ENCODE data around the gene ZBTB42.

The ZBTB42 gene

GRCh38 chr14:104782808-104783139 lies 18.1 kb upstream of the ZBTB42 start:
- DNase-seq, result no peak

- DNase-seq, result no peak
Observed at GRCh38 chr14:104783484-104784217, 17.2 kb upstream of the ZBTB42 start.

- no peak for DNase-seq
Observed at GRCh38 chr14:104784218-104784568, 16.7 kb upstream of the ZBTB42 start.

GRCh38 chr14:104784846-104785707 lies 15.8 kb upstream of the ZBTB42 start:
- no peak for DNase-seq

GRCh38 chr14:104785708-104786080 lies 15.2 kb upstream of the ZBTB42 start:
- DNase-seq, result no peak

GRCh38 chr14:104786091-104786586 lies 14.8 kb upstream of the ZBTB42 start:
- DNase-seq, result peak; percentile 31

GRCh38 chr14:104786726-104787675 lies 13.9 kb upstream of the ZBTB42 start:
- no peak for DNase-seq

GRCh38 chr14:104787736-104788135 lies 13.2 kb upstream of the ZBTB42 start:
- peak; percentile 66 for DNase-seq

- no peak for DNase-seq
Observed at GRCh38 chr14:104788161-104788818, 12.6 kb upstream of the ZBTB42 start.

GRCh38 chr14:104788873-104789663 lies 11.8 kb upstream of the ZBTB42 start:
- no peak for DNase-seq

- DNase-seq, result no peak
Observed at GRCh38 chr14:104789752-104790743, 10.9 kb upstream of the ZBTB42 start.

GRCh38 chr14:104791425-104791824 lies 9.5 kb upstream of the ZBTB42 start:
- no peak for DNase-seq

- DNase-seq, result no peak
Observed at GRCh38 chr14:104792101-104792884, 8.6 kb upstream of the ZBTB42 start.

- no peak for DNase-seq
Observed at GRCh38 chr14:104792945-104793702, 7.8 kb upstream of the ZBTB42 start.

GRCh38 chr14:104793703-104793959 lies 7.3 kb upstream of the ZBTB42 start:
- no peak for DNase-seq

GRCh38 chr14:104794099-104794498 lies 6.8 kb upstream of the ZBTB42 start:
- DNase-seq, result peak; percentile 60

- DNase-seq, result peak; percentile 27
Observed at GRCh38 chr14:104794631-104794992, 6.3 kb upstream of the ZBTB42 start.

- DNase-seq, result peak; percentile 47
Observed at GRCh38 chr14:104794993-104795780, 5.7 kb upstream of the ZBTB42 start, which contains the start of gene AKT1. Gene AKT1, minus strand, starts transcription at chr14:104795748. Its CDS starts 3,105 bp downstream, at chr14:104792643.
